ENCODE measurements around the gene DNAJB8. TPM values are rescaled to one million over a fixed set of nuclear protein-coding genes. Genes with fewer than 3 reads are reported as not detected.
A peak's percentile ranks its signal among the peaks of the same experiment; 100 is the strongest.

Gene DNAJB8
- total and polyA plus RNA-seq, 9 of the 15 experiments (the other 6 are each of a cell fraction or from before 2014, with no cell fraction given) = not detected

- TF ChIP-seq, protein P1, sequence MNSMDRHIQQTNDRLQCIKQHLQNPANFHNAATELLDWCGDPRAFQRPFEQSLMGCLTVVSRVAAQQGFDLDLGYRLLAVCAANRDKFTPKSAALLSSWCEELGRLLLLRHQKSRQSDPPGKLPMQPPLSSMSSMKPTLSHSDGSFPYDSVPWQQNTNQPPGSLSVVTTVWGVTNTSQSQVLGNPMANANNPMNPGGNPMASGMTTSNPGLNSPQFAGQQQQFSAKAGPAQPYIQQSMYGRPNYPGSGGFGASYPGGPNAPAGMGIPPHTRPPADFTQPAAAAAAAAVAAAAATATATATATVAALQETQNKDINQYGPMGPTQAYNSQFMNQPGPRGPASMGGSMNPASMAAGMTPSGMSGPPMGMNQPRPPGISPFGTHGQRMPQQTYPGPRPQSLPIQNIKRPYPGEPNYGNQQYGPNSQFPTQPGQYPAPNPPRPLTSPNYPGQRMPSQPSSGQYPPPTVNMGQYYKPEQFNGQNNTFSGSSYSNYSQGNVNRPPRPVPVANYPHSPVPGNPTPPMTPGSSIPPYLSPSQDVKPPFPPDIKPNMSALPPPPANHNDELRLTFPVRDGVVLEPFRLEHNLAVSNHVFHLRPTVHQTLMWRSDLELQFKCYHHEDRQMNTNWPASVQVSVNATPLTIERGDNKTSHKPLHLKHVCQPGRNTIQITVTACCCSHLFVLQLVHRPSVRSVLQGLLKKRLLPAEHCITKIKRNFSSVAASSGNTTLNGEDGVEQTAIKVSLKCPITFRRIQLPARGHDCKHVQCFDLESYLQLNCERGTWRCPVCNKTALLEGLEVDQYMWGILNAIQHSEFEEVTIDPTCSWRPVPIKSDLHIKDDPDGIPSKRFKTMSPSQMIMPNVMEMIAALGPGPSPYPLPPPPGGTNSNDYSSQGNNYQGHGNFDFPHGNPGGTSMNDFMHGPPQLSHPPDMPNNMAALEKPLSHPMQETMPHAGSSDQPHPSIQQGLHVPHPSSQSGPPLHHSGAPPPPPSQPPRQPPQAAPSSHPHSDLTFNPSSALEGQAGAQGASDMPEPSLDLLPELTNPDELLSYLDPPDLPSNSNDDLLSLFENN (IDR thresholded peaks at IDR 0.05; ENCODE audit: low read depth in 2 of 2, low read length in 2 of 2) = no peak
- TF ChIP-seq PTBP1 (IDR thresholded peaks at IDR 0.05; ENCODE audit: low read depth, low read length) (no peak), CEBPB (tag; IDR thresholded peaks at IDR 0.05) (no peak), BRD4 (IDR thresholded peaks at IDR 0.05) (peak; percentile 45; the same call in 1 of the 2 replicates), SNAPC5 (CRISPR knock-in tag; IDR thresholded peaks at IDR 0.05) (no peak), POLR2B (IDR thresholded peaks at IDR 0.05; ENCODE audit: low read depth, partially characterized antibody) (peak; percentile 79), CREBBP (IDR thresholded peaks at IDR 0.05; ENCODE audit: low read depth, low read length) (no peak), C11orf30 (IDR thresholded peaks at IDR 0.05; ENCODE audit: low read depth) (no peak), HMGN3 (IDR thresholded peaks at IDR 0.05; ENCODE audit: borderline replicate concordance, extremely low read depth, insufficient read length, low read depth, low read length) (no peak), THRA (IDR thresholded peaks at IDR 0.05) (no peak), XRCC3 (IDR thresholded peaks at IDR 0.05) (no peak), RBM34 (IDR thresholded peaks at IDR 0.05; ENCODE audit: borderline replicate concordance, insufficient read depth, low read length) (no peak), ZNF395 (CRISPR knock-in tag; IDR thresholded peaks at IDR 0.05) (peak; percentile 54; the same call in 1 of the 2 replicates), ZNF134 (CRISPR knock-in tag; conservative IDR thresholded peaks at IDR 0.05) (no peak), KAT2B (IDR thresholded peaks at IDR 0.05; ENCODE audit: low read depth, low read length) (no peak), ESRRB (CRISPR knock-in tag; IDR thresholded peaks at IDR 0.05; ENCODE audit: borderline replicate concordance) (no peak), ZNF511 (CRISPR knock-in tag; IDR thresholded peaks at IDR 0.05) (no peak), YBX1 (IDR thresholded peaks at IDR 0.05) (no peak)
- TF ChIP-seq, protein P2, sequence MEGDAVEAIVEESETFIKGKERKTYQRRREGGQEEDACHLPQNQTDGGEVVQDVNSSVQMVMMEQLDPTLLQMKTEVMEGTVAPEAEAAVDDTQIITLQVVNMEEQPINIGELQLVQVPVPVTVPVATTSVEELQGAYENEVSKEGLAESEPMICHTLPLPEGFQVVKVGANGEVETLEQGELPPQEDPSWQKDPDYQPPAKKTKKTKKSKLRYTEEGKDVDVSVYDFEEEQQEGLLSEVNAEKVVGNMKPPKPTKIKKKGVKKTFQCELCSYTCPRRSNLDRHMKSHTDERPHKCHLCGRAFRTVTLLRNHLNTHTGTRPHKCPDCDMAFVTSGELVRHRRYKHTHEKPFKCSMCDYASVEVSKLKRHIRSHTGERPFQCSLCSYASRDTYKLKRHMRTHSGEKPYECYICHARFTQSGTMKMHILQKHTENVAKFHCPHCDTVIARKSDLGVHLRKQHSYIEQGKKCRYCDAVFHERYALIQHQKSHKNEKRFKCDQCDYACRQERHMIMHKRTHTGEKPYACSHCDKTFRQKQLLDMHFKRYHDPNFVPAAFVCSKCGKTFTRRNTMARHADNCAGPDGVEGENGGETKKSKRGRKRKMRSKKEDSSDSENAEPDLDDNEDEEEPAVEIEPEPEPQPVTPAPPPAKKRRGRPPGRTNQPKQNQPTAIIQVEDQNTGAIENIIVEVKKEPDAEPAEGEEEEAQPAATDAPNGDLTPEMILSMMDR (IDR thresholded peaks at IDR 0.05 in 2 of 3, conservative IDR thresholded peaks at IDR 0.05 in 1 of 3; ENCODE audit: insufficient read depth in 2 of 3, low read depth in 1 of 3, low read length in 3 of 3) = no peak
Measured at GRCh38 chr3:128487813-128488635, 21.3 kb upstream of the DNAJB8 start (continued).

Measured in K562 (cell line).